ENCODE measurements around the gene PTPRJ. TPM values are rescaled to one million over a fixed set of nuclear protein-coding genes. Genes with fewer than 3 reads are reported as not detected.
"Not testable (repeated sequence)": the region's sequence is repeated elsewhere in the genome, so short reads cannot be mapped to it uniquely, and the experiment has no call there.

The PTPRJ gene
- total RNA-seq, 2 donors from 2014 or later, result 60.7 to 83.3 TPM

GRCh38 chr11:48021201-48021820 is 41.0 kb downstream of the PTPRJ start:
- ATAC-seq; H3K4me3 Mint-ChIP-seq; H3K9me3 Mint-ChIP-seq; H3K27me3 Mint-ChIP-seq; DNase-seq (ENCODE audit: low spot score): not testable (repeated sequence)
- Mint-ChIP-seq H3K36me3 (peaks cover 13% of the 10 kb centered on the region), H3K4me1 (ENCODE audit: low read depth in 2 of 2) (peaks cover 79 to 83% of the 10 kb centered on the region in 2 donors), H3K27ac (peak overlapping the region; percentile 100)

- Mint-ChIP-seq H3K27me3 (no peaks in the 10 kb centered on the region), H3K9me3 (no peaks in the 10 kb centered on the region), H3K4me1 (ENCODE audit: low read depth in 2 of 2) (peaks cover 71 to 74% of the 10 kb centered on the region in 2 donors), H3K36me3 (peaks cover 13% of the 10 kb centered on the region), H3K27ac (peak overlapping the region; percentile 70 to 100), H3K4me3 (peak overlapping the region; percentile 33)
- no peak for DNase-seq (ENCODE audit: low spot score)
- ATAC-seq, result no peak
Measured at GRCh38 chr11:48022445-48022844, 42.1 kb downstream of the PTPRJ start.

- peaks cover 13% of the 10 kb centered on the region for H3K36me3 Mint-ChIP-seq
- not testable (repeated sequence) for ATAC-seq; H3K9me3 Mint-ChIP-seq; H3K27me3 Mint-ChIP-seq; H3K4me3 Mint-ChIP-seq; DNase-seq (ENCODE audit: low spot score)
- peak overlapping the region in 1 of 2 donors; percentile 100 for H3K27ac Mint-ChIP-seq
- H3K4me1 Mint-ChIP-seq (ENCODE audit: low read depth in 2 of 2), result peaks cover 64 to 67% of the 10 kb centered on the region in 2 donors
Measured at GRCh38 chr11:48023608-48024007, 43.2 kb downstream of the PTPRJ start.

- Mint-ChIP-seq H3K27ac (peak overlapping the region; percentile 43 to 83), H3K4me1 (ENCODE audit: low read depth in 2 of 2) (peaks cover 64 to 67% of the 10 kb centered on the region in 2 donors), H3K36me3 (peaks cover 13% of the 10 kb centered on the region), H3K27me3 (no peaks in the 10 kb centered on the region), H3K9me3 (no peaks in the 10 kb centered on the region), H3K4me3 (no peak overlapping the region)
- DNase-seq (ENCODE audit: low spot score) (no peak), ATAC-seq (no peak)
Measured at GRCh38 chr11:48024635-48025071, 44.3 kb downstream of the PTPRJ start.

- H3K27ac Mint-ChIP-seq, result peak overlapping the region; percentile 47 to 83
- ATAC-seq (peak in 1 of 2 donors; percentile 25), DNase-seq (ENCODE audit: low spot score) (no peak)
- peak overlapping the region; percentile 38 for H3K4me3 Mint-ChIP-seq
- no peaks in the 10 kb centered on the region for H3K27me3 Mint-ChIP-seq
- H3K36me3 Mint-ChIP-seq, result peaks cover 13% of the 10 kb centered on the region
- peaks cover 62 to 66% of the 10 kb centered on the region in 2 donors for H3K4me1 Mint-ChIP-seq (ENCODE audit: low read depth in 2 of 2)
- no peaks in the 10 kb centered on the region for H3K9me3 Mint-ChIP-seq
Measured at GRCh38 chr11:48025293-48025983, 45.1 kb downstream of the PTPRJ start.

GRCh38 chr11:48025984-48026340 is 45.6 kb downstream of the PTPRJ start:
- H3K4me3 Mint-ChIP-seq, result peak overlapping the region; percentile 38
- H3K4me1 Mint-ChIP-seq (ENCODE audit: low read depth in 2 of 2), result peaks cover 57 to 61% of the 10 kb centered on the region in 2 donors
- peak; percentile 72 to 76 for ATAC-seq
- peaks cover 13% of the 10 kb centered on the region for H3K36me3 Mint-ChIP-seq
- H3K9me3 Mint-ChIP-seq, result no peaks in the 10 kb centered on the region
- DNase-seq (ENCODE audit: low spot score), result no peak
- no peaks in the 10 kb centered on the region for H3K27me3 Mint-ChIP-seq
- H3K27ac Mint-ChIP-seq, result peak overlapping the region; percentile 47 to 83

GRCh38 chr11:48028914-48029680 is 48.7 kb downstream of the PTPRJ start:
- no peak overlapping the region for H3K4me3 Mint-ChIP-seq
- ATAC-seq (no peak), DNase-seq (ENCODE audit: low spot score) (no peak)
- H3K36me3 Mint-ChIP-seq, result peaks cover 18% of the 10 kb centered on the region
- H3K27ac Mint-ChIP-seq, result peak overlapping the region; percentile 26 to 87
- H3K4me1 Mint-ChIP-seq (ENCODE audit: low read depth in 2 of 2), result peaks cover 67 to 70% of the 10 kb centered on the region in 2 donors
- no peaks in the 10 kb centered on the region for H3K9me3 Mint-ChIP-seq
- no peaks in the 10 kb centered on the region for H3K27me3 Mint-ChIP-seq

- ATAC-seq (no peak), DNase-seq (ENCODE audit: low spot score) (no peak)
- H3K36me3 Mint-ChIP-seq, result peaks cover 12% of the 10 kb centered on the region
- H3K27me3 Mint-ChIP-seq, result no peaks in the 10 kb centered on the region
- peak overlapping the region; percentile 53 to 87 for H3K27ac Mint-ChIP-seq
- no peaks in the 10 kb centered on the region for H3K9me3 Mint-ChIP-seq
- peak overlapping the region; percentile 17 for H3K4me3 Mint-ChIP-seq
- H3K4me1 Mint-ChIP-seq (ENCODE audit: low read depth in 2 of 2), result peaks cover 65 to 68% of the 10 kb centered on the region in 2 donors
Measured at GRCh38 chr11:48029681-48030290, 49.4 kb downstream of the PTPRJ start.

- H3K4me3 Mint-ChIP-seq, result peak overlapping the region; percentile 38
- DNase-seq (ENCODE audit: low spot score) (no peak), ATAC-seq (peak; percentile 11 to 48)
- H3K4me1 Mint-ChIP-seq (ENCODE audit: low read depth in 2 of 2), result peaks cover 68 to 70% of the 10 kb centered on the region in 2 donors
- no peaks in the 10 kb centered on the region for H3K9me3 Mint-ChIP-seq
- H3K36me3 Mint-ChIP-seq, result peaks cover 14% of the 10 kb centered on the region
- H3K27ac Mint-ChIP-seq, result peak overlapping the region; percentile 74 to 83
- H3K27me3 Mint-ChIP-seq, result no peaks in the 10 kb centered on the region
Measured at GRCh38 chr11:48031602-48032001, 51.2 kb downstream of the PTPRJ start.

GRCh38 chr11:48032721-48033120 is 52.4 kb downstream of the PTPRJ start:
- Mint-ChIP-seq H3K27me3 (no peaks in the 10 kb centered on the region), H3K4me1 (ENCODE audit: low read depth in 2 of 2) (peaks cover 72 to 75% of the 10 kb centered on the region in 2 donors), H3K4me3 (peak overlapping the region; percentile 11), H3K27ac (peak overlapping the region; percentile 74 to 83), H3K9me3 (no peaks in the 10 kb centered on the region), H3K36me3 (peaks cover 19% of the 10 kb centered on the region)
- DNase-seq (ENCODE audit: low spot score) (no peak), ATAC-seq (no peak)

- Mint-ChIP-seq H3K27ac (peak overlapping the region; percentile 74 to 83), H3K9me3 (no peaks in the 10 kb centered on the region), H3K36me3 (peaks cover 23% of the 10 kb centered on the region), H3K27me3 (no peaks in the 10 kb centered on the region), H3K4me1 (ENCODE audit: low read depth in 2 of 2) (peaks cover 68 to 76% of the 10 kb centered on the region in 2 donors), H3K4me3 (no peak overlapping the region)
- DNase-seq (ENCODE audit: low spot score), result no peak
- ATAC-seq, result no peak
Measured at GRCh38 chr11:48033918-48034341, 53.6 kb downstream of the PTPRJ start.

GRCh38 chr11:48034926-48035871 is 54.8 kb downstream of the PTPRJ start:
- Mint-ChIP-seq H3K36me3 (peaks cover 23% of the 10 kb centered on the region), H3K4me3 (peak overlapping the region; percentile 18)

More at GRCh38 chr11:48034926-48035871, 54.8 kb downstream of the PTPRJ start:
- H3K27me3 Mint-ChIP-seq, result no peaks in the 10 kb centered on the region
- peak overlapping the region; percentile 21 to 68 for H3K27ac Mint-ChIP-seq
- ATAC-seq, result no peak
- peaks cover 64 to 71% of the 10 kb centered on the region in 2 donors for H3K4me1 Mint-ChIP-seq (ENCODE audit: low read depth in 2 of 2)
- no peak for DNase-seq (ENCODE audit: low spot score)
- H3K9me3 Mint-ChIP-seq, result no peaks in the 10 kb centered on the region
